GM21360 (cell line): ENCODE measurements around the gene GDF7.

Experiments used
- ATAC-seq: cut with Tn5 transposase; IDR thresholded peaks from one replicate; pipeline ENCODE4 v1.9.1; 2021; ENCODE audit warnings: mild to moderate bottlenecking, moderate library complexity; ENCODE audit not compliant: unreplicated experiment

The GDF7 gene

DNA sequence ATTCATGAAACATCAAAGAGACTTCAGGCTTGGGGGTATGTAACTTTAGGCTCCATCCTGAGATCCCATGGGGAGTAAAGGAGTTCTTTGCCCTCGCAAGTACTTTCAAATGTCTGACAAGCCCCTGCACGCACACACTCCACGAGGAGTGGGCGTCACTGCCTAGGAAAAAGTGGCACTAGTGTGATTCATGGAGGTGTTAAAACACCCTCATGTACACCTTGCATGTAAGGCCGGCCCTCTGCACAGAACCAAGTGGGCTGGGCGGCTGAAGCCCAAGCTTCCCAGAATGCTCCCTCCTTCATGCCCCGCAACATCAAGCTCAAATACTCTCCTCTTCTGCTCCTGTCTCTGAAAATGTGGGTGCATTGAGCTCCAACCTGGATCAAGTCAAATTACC, 23.9 kb upstream of the GDF7 start:
- no peak for ATAC-seq

DNA sequence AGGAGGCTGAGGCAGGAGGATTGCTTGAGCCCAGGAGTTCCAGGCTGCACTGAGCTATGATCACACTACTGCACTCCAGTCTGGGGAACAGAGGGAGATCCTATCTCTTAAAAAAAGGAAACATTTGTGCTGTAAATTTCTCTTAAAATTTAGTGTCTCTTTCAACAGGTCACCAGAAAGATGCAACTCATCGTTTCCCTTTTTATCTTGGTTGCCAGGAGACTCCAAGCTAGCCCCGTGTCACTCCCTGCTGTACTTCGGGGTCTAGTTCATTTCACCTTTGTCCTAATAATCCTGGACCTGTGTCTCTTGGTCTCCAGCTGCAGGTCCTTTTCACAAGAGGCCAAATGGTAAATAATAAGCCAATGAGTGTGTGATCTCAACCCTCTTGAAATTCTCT, 23.1 kb upstream of the GDF7 start:
- no peak for ATAC-seq

- no peak for ATAC-seq
Observed at GRCh38 chr2:20645301-20645701, 21.6 kb upstream of the GDF7 start.

GRCh38 chr2:20645761-20646160, 21.2 kb upstream of the GDF7 start:
- no peak for ATAC-seq

- no peak for ATAC-seq
Observed at GRCh38 chr2:20646446-20646845, 20.5 kb upstream of the GDF7 start.

GRCh38 chr2:20647211-20647610, 19.7 kb upstream of the GDF7 start:
- no peak for ATAC-seq

- ATAC-seq: no peak
Observed at GRCh38 chr2:20647738-20648137, 19.2 kb upstream of the GDF7 start.

DNA sequence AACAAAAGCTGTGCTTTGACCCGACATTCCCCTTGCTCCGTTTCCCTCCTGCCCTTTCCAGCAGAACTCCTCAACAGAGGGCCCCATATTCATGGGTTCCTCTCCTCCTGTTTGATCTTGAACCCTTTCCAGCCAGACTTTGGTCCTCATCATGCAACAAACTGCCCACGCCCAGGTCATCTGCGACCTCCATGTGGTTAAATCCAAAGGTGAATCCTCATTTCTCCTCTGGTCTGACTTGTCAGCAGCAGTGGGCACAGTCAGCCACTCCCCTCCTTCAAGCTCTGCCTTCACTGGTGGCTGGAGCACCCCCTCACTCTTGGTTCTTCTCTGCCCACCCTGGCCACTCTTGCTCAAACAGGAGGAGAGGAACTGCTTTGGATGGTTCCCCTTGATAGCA, 18.7 kb upstream of the GDF7 start:
- no peak for ATAC-seq

DNA sequence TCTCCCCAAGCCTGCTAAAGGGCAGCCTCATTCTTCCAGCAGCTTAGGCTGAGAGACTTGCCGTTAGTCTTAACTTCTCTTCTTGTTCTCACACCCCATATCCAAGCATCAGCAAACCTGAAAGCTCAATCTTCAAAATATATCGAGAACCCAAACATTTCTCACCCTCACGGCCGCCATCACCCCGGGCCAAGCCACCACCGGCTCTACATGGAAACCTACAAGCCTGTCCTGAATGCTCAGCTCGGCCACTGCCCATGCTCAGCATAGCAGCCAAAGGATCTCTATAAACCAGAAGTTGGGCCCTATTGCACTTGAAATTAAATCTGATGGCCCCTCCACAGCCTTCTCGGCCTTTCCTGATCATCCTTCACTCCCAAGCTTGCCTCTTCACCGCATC, 18.1 kb upstream of the GDF7 start:
- no peak for ATAC-seq

DNA sequence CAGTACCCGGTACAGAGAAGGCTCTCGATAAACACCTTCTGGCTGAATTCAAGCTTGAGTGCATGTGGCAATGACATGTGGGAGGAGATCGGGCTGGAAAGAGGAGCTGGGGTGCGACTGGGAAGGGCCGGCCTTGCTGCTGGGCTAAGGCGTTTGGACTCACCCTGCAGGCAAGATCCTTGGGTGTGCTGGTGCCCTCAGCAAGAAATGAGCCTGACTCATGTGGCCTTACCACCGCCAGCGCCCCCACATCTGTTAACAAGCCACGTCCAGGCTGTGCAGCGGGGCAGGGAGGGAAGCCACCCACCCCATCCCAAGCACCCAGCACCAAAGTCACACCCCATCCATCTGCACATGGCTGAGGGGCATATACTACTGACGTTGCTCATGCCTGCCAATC, 17.4 kb upstream of the GDF7 start:
- no peak for ATAC-seq

DNA sequence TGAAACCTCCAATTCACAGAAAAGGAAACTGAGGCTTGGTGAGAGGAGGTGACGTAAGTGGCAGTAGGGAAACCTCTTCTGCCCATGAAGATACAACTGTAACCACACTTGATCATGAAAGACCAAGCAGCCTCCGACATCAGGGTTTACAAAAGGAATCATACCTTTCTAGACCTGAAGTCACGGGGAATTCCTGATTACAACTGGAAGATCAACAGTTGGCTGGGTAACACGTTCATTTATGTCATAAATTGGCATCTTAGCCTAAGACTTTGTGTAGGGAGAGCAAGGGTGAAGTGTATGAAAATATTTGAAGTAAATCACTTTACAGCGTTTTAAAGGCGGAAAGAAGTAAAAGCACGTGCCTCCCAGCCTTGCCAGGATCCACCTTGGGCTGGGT, 17.0 kb upstream of the GDF7 start:
- ATAC-seq: no peak

DNA sequence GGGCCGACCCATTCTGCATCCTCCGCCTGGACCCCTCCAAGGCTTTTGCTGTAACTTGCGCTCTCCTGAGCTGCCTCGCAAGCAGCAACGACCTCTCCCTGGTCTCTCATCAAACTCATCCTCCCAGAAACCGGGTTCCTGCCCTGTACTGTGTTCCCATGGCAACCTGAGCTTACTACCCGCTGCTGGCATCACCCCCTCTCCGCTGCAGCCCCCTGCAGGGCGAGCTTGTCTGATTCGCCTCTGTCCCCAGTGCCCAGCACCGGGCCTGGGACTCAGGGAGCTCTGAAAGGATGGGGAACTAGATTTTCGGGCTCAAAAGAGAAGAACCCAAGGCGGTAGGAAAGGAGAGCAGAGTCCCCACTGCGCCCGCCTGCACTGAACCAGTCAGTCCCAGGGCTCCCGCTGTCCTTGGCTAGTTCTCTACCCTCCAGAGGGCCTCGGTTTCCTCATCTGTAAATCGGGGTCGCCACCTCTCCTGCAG, 16.5 kb upstream of the GDF7 start:
- peak; percentile 11 for ATAC-seq

GRCh38 chr2:20650877-20651730, 15.8 kb upstream of the GDF7 start, which contains the start of gene HS1BP3:
HS1BP3 (minus strand) TSS chr2:20651098; CDS start chr2:20651063, 35 bp downstream.
- ATAC-seq: peak; percentile 95

DNA sequence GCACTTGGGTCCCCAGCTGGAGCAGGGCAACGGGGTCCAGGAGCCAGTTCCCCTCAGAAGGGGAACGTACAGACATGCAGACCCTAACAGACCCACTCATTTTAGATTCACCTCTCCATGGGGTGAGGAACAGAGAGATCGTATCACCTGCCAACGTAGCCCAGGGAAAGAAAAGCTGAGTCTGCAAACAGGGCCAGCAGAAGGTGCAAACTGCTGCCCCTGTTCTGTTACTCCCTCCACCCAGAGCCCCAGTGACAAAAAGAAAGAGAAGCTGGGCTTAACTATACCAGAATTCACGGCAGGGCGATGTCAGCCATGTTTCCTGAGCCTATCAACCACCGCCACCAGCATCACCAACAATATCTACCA, 15.2 kb upstream of the GDF7 start:
- no peak for ATAC-seq

DNA sequence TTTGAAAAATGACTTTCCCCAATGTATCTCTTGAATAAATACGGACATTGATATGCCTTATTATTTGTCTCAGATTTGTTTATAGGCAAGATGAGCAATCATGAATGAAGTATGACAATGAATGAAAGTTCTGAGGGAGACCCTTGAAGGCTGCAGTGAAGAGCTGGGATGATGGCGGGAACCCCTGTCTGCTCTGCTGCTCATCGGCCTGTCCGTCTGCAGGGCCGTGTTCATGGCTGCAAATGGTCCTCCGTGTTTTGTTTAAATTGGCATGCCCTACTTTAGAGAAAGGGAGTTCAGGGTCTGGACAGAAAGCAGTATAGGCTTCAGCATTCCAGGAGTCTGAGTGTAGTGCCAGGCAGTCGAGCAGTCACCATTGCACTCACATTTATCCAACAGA, 14.8 kb upstream of the GDF7 start:
- ATAC-seq: no peak

- no peak for ATAC-seq
Observed at GRCh38 chr2:20652673-20653575, 14.0 kb upstream of the GDF7 start.

DNA sequence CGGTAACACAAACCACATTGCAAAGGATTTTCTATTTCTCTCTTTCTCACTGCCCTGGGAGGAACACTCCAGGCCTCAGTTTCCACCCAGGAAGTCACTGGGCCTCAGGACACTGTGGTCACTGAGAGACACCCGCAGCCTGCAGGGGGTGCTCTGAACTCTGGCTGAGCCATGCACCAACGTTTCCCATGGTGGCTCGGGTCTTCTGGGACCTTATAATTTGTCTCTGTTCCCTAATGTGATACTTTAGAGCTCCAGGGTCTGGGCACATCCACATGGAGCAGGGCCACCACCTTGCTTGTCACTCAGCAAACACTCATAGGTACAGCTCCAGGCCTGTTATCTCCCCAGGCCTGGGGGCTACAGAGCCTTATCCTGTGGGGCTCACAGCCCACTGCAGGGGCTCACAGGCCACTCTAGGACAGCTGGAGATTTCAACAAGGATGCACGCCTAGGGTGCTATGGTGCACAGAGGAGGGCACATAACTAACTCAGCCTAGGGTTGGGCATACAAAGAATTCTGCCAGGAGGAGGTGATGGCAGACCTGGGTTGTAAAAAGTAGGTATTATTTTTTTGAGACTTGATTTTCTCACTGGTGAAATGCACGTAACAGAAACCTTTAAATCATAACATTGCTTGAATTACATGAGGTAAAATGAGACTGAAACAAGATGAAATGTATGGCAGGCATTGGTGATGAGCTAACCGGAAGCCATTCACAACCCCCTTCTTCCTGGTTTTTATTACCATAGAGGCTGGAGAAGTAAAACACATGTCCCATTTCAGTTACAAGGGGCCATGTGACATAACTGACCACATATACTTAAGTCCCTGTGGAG, 13.0 kb upstream of the GDF7 start:
- ATAC-seq: no peak

DNA sequence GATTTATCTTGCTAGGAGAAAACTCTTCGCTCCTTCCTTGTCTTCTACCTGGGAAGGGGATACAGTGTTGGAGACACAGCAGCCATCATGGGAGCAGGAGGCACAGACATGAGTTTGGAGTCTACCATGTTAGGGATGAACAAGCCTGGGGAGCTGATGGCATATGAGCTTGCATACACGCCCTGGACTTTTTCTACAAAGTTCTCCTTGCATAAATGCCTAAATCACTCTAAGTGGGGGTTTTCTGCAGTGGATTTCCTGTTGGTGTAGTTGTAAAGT, 12.5 kb upstream of the GDF7 start:
- ATAC-seq: no peak

DNA sequence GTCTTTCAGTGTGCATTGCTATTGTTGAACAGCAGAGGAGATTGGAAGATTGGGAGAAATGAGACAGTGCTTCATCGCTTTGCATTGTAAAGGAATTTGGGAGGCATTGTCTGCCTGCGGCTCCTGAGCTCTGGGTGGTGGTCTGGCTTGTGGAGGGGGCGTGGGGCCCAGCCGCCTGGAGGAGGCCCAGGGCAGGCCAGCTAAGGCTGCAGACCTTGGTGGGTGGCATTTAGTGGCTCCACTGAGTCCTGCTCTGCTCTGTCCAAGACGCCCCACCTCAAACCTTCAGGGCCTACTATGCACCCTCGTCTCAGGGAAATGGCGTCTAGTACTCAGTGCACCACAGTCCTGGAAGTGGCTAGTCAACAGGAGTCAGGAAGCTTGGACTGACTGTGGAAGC, 10.4 kb upstream of the GDF7 start:
- no peak for ATAC-seq

DNA sequence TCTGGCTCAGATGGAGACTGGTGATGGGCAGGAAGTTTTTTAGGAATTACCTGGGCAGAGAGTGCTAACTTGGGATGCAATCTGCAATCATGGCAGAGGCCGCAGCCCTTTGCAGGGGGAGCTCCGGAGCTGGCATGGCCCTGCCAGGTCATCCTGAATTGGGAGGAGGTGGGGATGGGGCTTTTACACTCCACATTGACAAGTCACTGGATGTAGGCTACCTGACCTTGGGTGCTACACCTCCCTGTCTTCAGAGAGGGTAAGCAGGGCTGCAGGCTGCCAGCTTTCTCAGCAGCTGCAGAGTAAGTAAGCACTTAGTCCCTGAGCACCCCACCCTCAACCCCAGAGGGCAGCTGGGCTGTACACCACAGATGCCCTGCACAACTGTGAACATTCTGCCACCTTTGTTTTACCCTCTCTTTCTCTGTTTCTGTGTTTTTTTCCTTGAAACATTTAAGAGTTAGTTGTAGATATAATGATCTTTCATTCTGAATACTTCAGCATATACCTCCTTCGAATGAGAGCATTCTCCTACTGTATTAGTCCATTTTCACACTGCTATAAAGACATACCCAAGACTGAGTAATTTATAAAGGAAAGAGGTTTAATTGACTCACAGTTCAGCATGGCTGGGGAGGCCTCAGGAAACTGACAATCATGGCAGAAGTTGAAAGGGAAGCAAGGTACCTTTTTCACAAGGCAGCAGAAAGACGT, 9.3 kb upstream of the GDF7 start:
- no peak for ATAC-seq
